GM23248 (cell line): ENCODE results near the gene C2CD4C.

ENCODE experiments used
- EZH2 ChIP-seq: fragments of 200-600 bp; sonication (generic); IDR thresholded peaks from 2 replicates; pipeline ENCODE4 v1.6.1; 2018; ENCODE audit warnings: antibody characterized with exemption, mild to moderate bottlenecking; ENCODE audit not compliant: insufficient read depth, poor library complexity, severe bottlenecking
- EZH2phosphoT487 ChIP-seq: fragments of 200-600 bp; sonication (generic); IDR thresholded peaks from 2 replicates; pipeline ENCODE4 v1.6.1; 2018; ENCODE audit warnings: antibody characterized with exemption, moderate library complexity, mild to moderate bottlenecking, low read depth; ENCODE audit not compliant: insufficient read depth

DNA sequence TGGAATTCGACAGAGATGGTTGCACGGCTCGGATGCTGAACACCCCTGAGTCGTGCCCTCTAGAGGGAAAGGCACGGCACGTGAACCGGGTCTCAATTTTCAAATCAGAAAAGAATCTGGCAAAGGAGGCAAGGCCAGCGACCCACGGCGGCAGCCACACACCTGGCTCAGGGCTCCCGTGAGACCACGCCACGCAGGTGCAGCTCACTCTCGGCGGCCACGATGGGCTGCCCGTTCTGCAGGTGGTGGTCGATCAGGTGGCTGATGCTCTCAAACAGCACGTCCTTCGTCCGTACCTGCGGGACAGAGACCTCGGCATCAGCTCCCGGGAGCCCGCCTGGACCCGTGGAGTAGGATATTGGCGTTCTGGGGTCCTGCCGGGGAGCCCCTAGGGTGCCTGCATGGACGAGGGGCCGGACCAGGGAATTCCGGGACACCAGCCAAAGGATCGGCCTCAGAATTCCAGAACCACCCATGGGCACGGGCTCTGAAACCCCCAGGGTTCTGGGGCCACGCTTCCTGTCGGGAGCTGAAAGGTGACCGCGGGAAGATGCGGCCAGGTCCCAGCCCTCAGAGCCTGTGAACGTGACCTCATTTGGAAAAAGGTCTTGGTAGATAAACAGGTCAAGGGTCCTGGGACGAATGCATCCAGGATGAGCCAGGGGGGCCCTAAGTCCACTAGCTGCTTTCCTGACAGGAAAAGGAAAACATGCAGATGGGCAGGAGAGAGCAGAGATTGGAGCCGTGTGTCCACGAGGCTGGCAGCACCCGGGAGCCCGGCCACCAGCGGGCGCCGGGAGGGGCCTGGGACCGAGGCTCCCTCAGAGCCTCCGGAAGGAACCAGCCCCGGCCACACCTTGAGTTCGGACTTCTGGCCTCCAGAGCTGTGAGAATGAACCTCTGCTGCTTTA is 10.1 kb upstream of the C2CD4C start:
- TF ChIP-seq EZH2phosphoT487 = no peak
- TF ChIP-seq EZH2 = no peak
